Endothelial cell of umbilical vein (primary cell): ENCODE measurements around the gene ZBTB20. TPM values are rescaled to one million over a fixed set of nuclear protein-coding genes. Genes with fewer than 3 reads are reported as not detected.

Experiments
- BruUV-seq: library from RNA; stranded (reverse); fragments of 400-500 nt; replicated peaks from 2 replicates; lab custom pipeline; 2021; lab: Mats Ljungman, UMichigan
- CTCF ChIA-PET: fragments of 300-600, 350-600 bp; sonication (Branson Sonifier 250); formaldehyde crosslinking; loops from one replicate; lab custom pipeline; 2021; ENCODE audit warnings: antibody characterized with exemption, inconsistent platforms; lab: Charles Lee
- POLR2A ChIA-PET: fragments of 300-600, 350-600 bp; sonication (Branson Sonifier 250); formaldehyde crosslinking; loops from one replicate; lab custom pipeline; 2021; ENCODE audit warnings: antibody characterized with exemption, inconsistent platforms; lab: Charles Lee
- DNase-seq: peaks from one replicate; pipeline ENCODE4 v3.0.0-alpha.2; 2011; ENCODE audit warnings: low read depth, low spot score
- FAIRE-seq: peaks from 2 replicates; lab custom pipeline; 2011; peaks lifted over from hg19 to GRCh38; lab: Jason Lieb, UNC
- H2AFZ ChIP-seq: 2 replicates; pipeline ENCODE4 v1.6.0; 2012; ENCODE audit warnings: low read depth, low read length, control low read depth, inconsistent platforms
- H3K27ac ChIP-seq: 2 replicates; pipeline ENCODE4 v1.5.1; 2011; ENCODE audit warnings: low read depth, mild to moderate bottlenecking, control low read depth, low read length, moderate library complexity; ENCODE audit not compliant: insufficient read depth
- H3K27me3 ChIP-seq, 2 experiments: 2 replicates each; pipeline versions ENCODE4 v1.6.0 to v1.6.1; 2011; ENCODE audit warnings: low read length in 2 of 2, mixed read lengths in 1 of 2; ENCODE audit not compliant: control insufficient read depth in 2 of 2, insufficient read depth in 2 of 2
- H3K36me3 ChIP-seq, 2 experiments: 2 replicates in 1 of 2; 3 replicates in 1 of 2; pipeline ENCODE4 v1.5.1; 2011; ENCODE audit warnings: low read length in 2 of 2, mild to moderate bottlenecking in 1 of 2, moderate library complexity in 1 of 2; ENCODE audit not compliant: control insufficient read depth in 2 of 2, insufficient read depth in 2 of 2; ENCODE audit errors: extremely low read depth in 1 of 2
- H3K4me1 ChIP-seq: 3 replicates; pipeline ENCODE4 v1.5.1; 2011; ENCODE audit warnings: mild to moderate bottlenecking, low read length; ENCODE audit not compliant: control insufficient read depth, insufficient read depth; ENCODE audit errors: extremely low read depth
- H3K4me2 ChIP-seq: 2 replicates; pipeline ENCODE4 v1.6.1; 2011; ENCODE audit warnings: low read length, control low read depth, mixed read lengths; ENCODE audit not compliant: insufficient read depth
- H3K4me3 ChIP-seq, 3 experiments: fragments of 200-600 bp in 1 of 3; sonication (generic), shearing (Covaris generic) in 1 of 3; replicated peaks in 1 of 3; 2 replicates each; pipeline ENCODE4 v1.5.1; 2011 to 2016; ENCODE audit warnings: control low read depth in 3 of 3, low read length in 3 of 3, mild to moderate bottlenecking in 2 of 3, inconsistent platforms in 1 of 3, low read depth in 1 of 3, moderate library complexity in 1 of 3; ENCODE audit not compliant: insufficient read depth in 1 of 3
- H3K79me2 ChIP-seq: 2 replicates; pipeline ENCODE4 v1.6.0; 2012; ENCODE audit warnings: low read length, inconsistent platforms; ENCODE audit not compliant: control insufficient read depth, insufficient read depth
- H3K9ac ChIP-seq: replicated peaks from 2 replicates; pipeline ENCODE3; 2011; ENCODE audit warnings: low read length, control low read depth; ENCODE audit not compliant: insufficient read depth; ENCODE audit errors: extremely low read depth
- H3K9me1 ChIP-seq: replicated peaks from 3 replicates; pipeline ENCODE4 v1.6.0; 2011; ENCODE audit warnings: mild to moderate bottlenecking, low read length; ENCODE audit not compliant: control insufficient read depth, insufficient read depth; ENCODE audit errors: extremely low read depth
- H3K9me3 ChIP-seq: replicated peaks from 2 replicates; pipeline ENCODE4 v1.5.1; 2012; ENCODE audit warnings: low read length, inconsistent platforms; ENCODE audit not compliant: control insufficient read depth, insufficient read depth
- H4K20me1 ChIP-seq: replicated peaks from 2 replicates; pipeline ENCODE3; 2011; ENCODE audit warnings: mild to moderate bottlenecking, low read length; ENCODE audit not compliant: control insufficient read depth, insufficient read depth; ENCODE audit errors: extremely low read depth
- EZH2 ChIP-seq: IDR thresholded peaks from 2 replicates; pipeline ENCODE4 v1.6.1; 2012; ENCODE audit warnings: borderline replicate concordance, low read depth, mild to moderate bottlenecking, moderate library complexity, low read length, inconsistent platforms; ENCODE audit not compliant: severe bottlenecking
- FOS ChIP-seq: IDR thresholded peaks from 2 replicates; pipeline ENCODE4 v1.6.1; 2011; ENCODE audit warnings: mild to moderate bottlenecking, low read length, moderate library complexity, borderline replicate concordance; ENCODE audit not compliant: insufficient read depth
- GATA2 ChIP-seq: IDR thresholded peaks from 2 replicates; pipeline ENCODE4 v1.7.0; 2011; ENCODE audit warnings: low read depth, mild to moderate bottlenecking, moderate library complexity, mixed read lengths, low read length; ENCODE audit not compliant: insufficient read length, insufficient read depth
- JUN ChIP-seq: IDR thresholded peaks from 2 replicates; pipeline ENCODE4 v1.6.1; 2011; ENCODE audit warnings: borderline replicate concordance, low read depth; ENCODE audit not compliant: insufficient read length, insufficient read depth
- MYC ChIP-seq: IDR thresholded peaks from one replicate; pipeline ENCODE4 v1.6.1; 2011; ENCODE audit warnings: mild to moderate bottlenecking, low read depth, low read length
- POLR2A ChIP-seq: IDR thresholded peaks from 2 replicates; pipeline ENCODE4 v1.6.1; 2012; ENCODE audit warnings: low read depth, mild to moderate bottlenecking, control low read depth, low read length
- POLR2AphosphoS5 ChIP-seq: IDR thresholded peaks from 2 replicates; pipeline ENCODE4 v1.6.1; 2012; ENCODE audit warnings: low read depth, mild to moderate bottlenecking, control low read depth, low read length, moderate library complexity; ENCODE audit not compliant: insufficient read depth
- dilution Hi-C: fragments of 300-500 bp; cut with MboI; formaldehyde crosslinking; loops from one replicate; pipeline ENCODE4 v1.15.0; 2019; ENCODE audit warnings: low sequenced_read_pairs; ENCODE audit not compliant: extremely low pct_ligation_motif_present
- intact Hi-C: fragments of 100-400 bp; cut with micrococcal nuclease; formaldehyde crosslinking; loops from one replicate; pipeline ENCODE4 v1.10.0; 2022
- polyA plus RNA-seq, 4 experiments: library from polyadenylated mRNA; depleted of rRNA in 3 of 4; stranded (reverse) in 3 of 4; unstranded in 1 of 4; fragments of >200 nt; gene quantifications; 2 replicates each; pipeline versions ENCODE4 v1.2.1 to v1.2.3, GENCODE V29; 2011 to 2012; ENCODE audit warnings: missing spikeins in 1 of 4
- total RNA-seq: library from RNA; stranded (reverse); gene quantifications from 2 replicates; pipeline ENCODE4 v1.2.3, GENCODE V29; 2021
- TF ChIP-seq, protein P1 (sequence below): IDR thresholded peaks from 2 replicates; pipeline ENCODE4 v1.6.1; 2011; ENCODE audit not compliant: insufficient read depth, insufficient read length
- TF ChIP-seq, protein P2 (sequence below), 2 donors: IDR thresholded peaks; 1 replicate in 1 of 2; 2 replicates in 1 of 2; pipeline ENCODE4 v1.5.1; 2011; ENCODE audit warnings: low read length in 2 of 2, mild to moderate bottlenecking in 2 of 2, moderate library complexity in 2 of 2, control low read depth in 1 of 2, inconsistent platforms in 1 of 2, low read depth in 1 of 2; ENCODE audit not compliant: insufficient read depth in 1 of 2; ENCODE audit errors: extremely low read depth in 1 of 2

The ZBTB20 gene
- total and polyA plus RNA-seq, 2 donors (not counting 3 experiments of a cell fraction or from before 2014, with no cell fraction given): 2.1 to 20.5 TPM

DNA sequence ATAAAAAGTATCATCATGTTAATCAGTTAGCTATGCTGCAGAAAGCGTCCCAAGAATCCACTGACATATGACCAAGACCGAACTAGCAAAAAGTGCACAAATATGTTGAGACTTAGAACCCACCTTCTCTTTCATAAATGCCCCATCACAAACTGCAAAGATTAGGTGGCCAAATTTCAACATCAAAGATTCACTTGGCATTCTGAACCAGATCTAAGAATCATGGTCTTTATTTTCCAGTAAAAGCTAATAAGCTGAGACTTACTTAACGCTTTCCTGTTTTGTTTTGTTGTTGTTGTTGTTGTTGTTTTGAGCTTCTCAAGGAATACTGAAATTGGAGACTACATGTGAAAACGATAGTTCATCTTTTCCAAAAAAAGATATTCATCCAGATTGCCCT is 62.4 kb downstream of the ZBTB20 start:
- intact Hi-C loops: no loop called here
- FAIRE-seq (no peak), DNase-seq (no peak)
- no peaks in the 10 kb centered on the region for H3K9me3 ChIP-seq
- no peaks in the 10 kb centered on the region for H3K79me2 ChIP-seq
- no peaks in the 10 kb centered on the region for H4K20me1 ChIP-seq
- no TSS peak for BruUV-seq
- no peaks in the 10 kb centered on the region for H3K27me3 ChIP-seq
- H3K36me3 ChIP-seq: no peaks in the 10 kb centered on the region
- H3K9me1 ChIP-seq: no peaks in the 10 kb centered on the region
- no peak overlapping the region for H3K4me2 ChIP-seq
- no peak overlapping the region for H3K9ac ChIP-seq
- ChIA-PET POLR2A (no interaction called here), CTCF (interaction anchor here (1.1 to 2.7 kb wide), 5 partner anchors 10 to 701 kb away, joined by 3 to 14 read pairs (median 5); no protein-coding TSS in a partner anchor)
- dilution Hi-C loops: no loop called here
- no peaks in the 10 kb centered on the region for H3K4me1 ChIP-seq
- no peak overlapping the region for H3K4me3 ChIP-seq
- TF ChIP-seq, protein P1, sequence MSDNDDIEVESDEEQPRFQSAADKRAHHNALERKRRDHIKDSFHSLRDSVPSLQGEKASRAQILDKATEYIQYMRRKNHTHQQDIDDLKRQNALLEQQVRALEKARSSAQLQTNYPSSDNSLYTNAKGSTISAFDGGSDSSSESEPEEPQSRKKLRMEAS: no peak
- no peak overlapping the region for H3K27ac ChIP-seq
- H2AFZ ChIP-seq: no peak overlapping the region

DNA sequence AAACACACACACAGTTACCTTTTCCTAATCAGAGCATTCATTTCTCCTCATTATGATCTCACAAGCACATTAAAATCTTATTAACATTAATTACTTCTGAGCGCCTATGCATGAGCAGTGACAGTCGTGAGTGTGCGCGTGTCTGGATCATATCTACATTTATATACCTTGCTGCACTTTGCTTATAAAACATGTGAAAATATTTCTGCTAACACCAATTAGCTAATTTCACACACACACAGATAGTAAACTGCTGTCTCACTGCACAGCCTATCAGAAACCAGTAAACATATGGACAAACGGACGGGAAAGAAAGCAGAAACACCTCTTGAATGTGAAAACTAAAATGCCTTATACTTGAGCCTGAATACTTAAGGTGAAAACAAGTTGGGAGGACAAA is 64.8 kb downstream of the ZBTB20 start:
- H3K27ac ChIP-seq: no peak overlapping the region
- H3K4me2 ChIP-seq: no peak overlapping the region
- no peak overlapping the region for H3K4me3 ChIP-seq
- BruUV-seq: no TSS peak
- no peaks in the 10 kb centered on the region for H3K79me2 ChIP-seq
- ChIA-PET CTCF (interaction anchor here (1.2 kb wide), 1 partner anchor 9 kb away, joined by 4 read pairs; no protein-coding TSS in a partner anchor), POLR2A (no interaction called here)
- H3K9me3 ChIP-seq: no peaks in the 10 kb centered on the region
- TF ChIP-seq POLR2A: no peak
- no peak for TF ChIP-seq JUN
- TF ChIP-seq GATA2: no peak
- TF ChIP-seq EZH2: no peak
- TF ChIP-seq FOS: no peak
- TF ChIP-seq, protein P2, sequence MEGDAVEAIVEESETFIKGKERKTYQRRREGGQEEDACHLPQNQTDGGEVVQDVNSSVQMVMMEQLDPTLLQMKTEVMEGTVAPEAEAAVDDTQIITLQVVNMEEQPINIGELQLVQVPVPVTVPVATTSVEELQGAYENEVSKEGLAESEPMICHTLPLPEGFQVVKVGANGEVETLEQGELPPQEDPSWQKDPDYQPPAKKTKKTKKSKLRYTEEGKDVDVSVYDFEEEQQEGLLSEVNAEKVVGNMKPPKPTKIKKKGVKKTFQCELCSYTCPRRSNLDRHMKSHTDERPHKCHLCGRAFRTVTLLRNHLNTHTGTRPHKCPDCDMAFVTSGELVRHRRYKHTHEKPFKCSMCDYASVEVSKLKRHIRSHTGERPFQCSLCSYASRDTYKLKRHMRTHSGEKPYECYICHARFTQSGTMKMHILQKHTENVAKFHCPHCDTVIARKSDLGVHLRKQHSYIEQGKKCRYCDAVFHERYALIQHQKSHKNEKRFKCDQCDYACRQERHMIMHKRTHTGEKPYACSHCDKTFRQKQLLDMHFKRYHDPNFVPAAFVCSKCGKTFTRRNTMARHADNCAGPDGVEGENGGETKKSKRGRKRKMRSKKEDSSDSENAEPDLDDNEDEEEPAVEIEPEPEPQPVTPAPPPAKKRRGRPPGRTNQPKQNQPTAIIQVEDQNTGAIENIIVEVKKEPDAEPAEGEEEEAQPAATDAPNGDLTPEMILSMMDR (IDR thresholded peaks at IDR 0.05; ENCODE audit: extremely low read depth in 1 of 2, insufficient read depth in 1 of 2, low read depth in 1 of 2, low read length in 2 of 2): no peak
- no peak for TF ChIP-seq MYC
- TF ChIP-seq, protein P1: no peak
- TF ChIP-seq POLR2AphosphoS5: no peak
- FAIRE-seq: no peak
- H4K20me1 ChIP-seq: no peaks in the 10 kb centered on the region
- H3K36me3 ChIP-seq: no peaks in the 10 kb centered on the region
- no peaks in the 10 kb centered on the region for H3K9me1 ChIP-seq
- no peaks in the 10 kb centered on the region for H3K4me1 ChIP-seq
- H2AFZ ChIP-seq: no peak overlapping the region
- no peak for DNase-seq
- H3K27me3 ChIP-seq: no peaks in the 10 kb centered on the region
- dilution Hi-C loops: no loop called here
- intact Hi-C loops: no loop called here
- H3K9ac ChIP-seq: no peak overlapping the region
